Measurements from ENCODE around the gene RPLP2. TPM values are rescaled to one million over a fixed set of nuclear protein-coding genes. Genes with fewer than 3 reads are reported as not detected.

Gene RPLP2
- polyA plus RNA-seq, 1 donor (not counting 4 experiments of a cell fraction or from before 2014, with no cell fraction given) = 632 TPM

GRCh38 chr11:792873-793272, 16.9 kb upstream of the RPLP2 start:
- Histone ChIP-seq H3K9me3 (ENCODE audit: control insufficient read depth, low read depth, low read length) (no peaks in the 10 kb centered on the region), H3K79me2 (ENCODE audit: control insufficient read depth, insufficient read depth, low read length) (no peaks in the 10 kb centered on the region), H3K4me2 (ENCODE audit: control insufficient read depth, extremely low read depth, insufficient read depth, low read depth, low read length) (no peak overlapping the region), H4K20me1 (ENCODE audit: control insufficient read depth, extremely low read depth, insufficient read depth, low read length) (no peaks in the 10 kb centered on the region), H3K4me3 (ENCODE audit: control insufficient read depth in 2 of 3, extremely low read depth in 1 of 3, insufficient read depth in 2 of 3, low read depth in 1 of 3, low read length in 3 of 3) (no peak overlapping the region), H3K27me3 (ENCODE audit: control insufficient read depth, extremely low read depth, insufficient read depth, low read length) (peaks cover 8% of the 10 kb centered on the region), H3K36me3 (ENCODE audit: control insufficient read depth in 2 of 2, extremely low read depth in 1 of 2, insufficient read depth in 2 of 2, low read length in 2 of 2) (peaks cover 8 to 11% of the 10 kb centered on the region in 2 experiments), H3K27ac (ENCODE audit: control insufficient read depth, insufficient read depth, low read length) (no peak overlapping the region), H3K9ac (ENCODE audit: control insufficient read depth, extremely low read depth, insufficient read depth, low read length) (no peak overlapping the region), H3K4me1 (ENCODE audit: control insufficient read depth, extremely low read depth, insufficient read depth, low read length) (peaks cover 15% of the 10 kb centered on the region), H3K9me1 (ENCODE audit: control insufficient read depth, extremely low read depth, insufficient read depth, low read length) (no peaks in the 10 kb centered on the region), H2AFZ (ENCODE audit: control insufficient read depth, low read length) (no peak overlapping the region)
- TF ChIP-seq CTCF (optimal IDR thresholded peaks at IDR 0.05 in 1 of 3, IDR thresholded peaks at IDR 0.05 in 1 of 3, conservative IDR thresholded peaks at IDR 0.05 in 1 of 3; ENCODE audit: extremely low read depth in 1 of 3, insufficient read depth in 2 of 3, low read length in 3 of 3) = no peak
- TF ChIP-seq EZH2 (IDR thresholded peaks at IDR 0.05; ENCODE audit: low read length) = no peak
- dilution Hi-C loops (cut with MboI; ENCODE audit: extremely low pct_ligation_motif_present, low sequenced_read_pairs) = no loop called here
- DNase-seq (ENCODE audit: low read depth, low spot score) = no peak
- FAIRE-seq = no peak

GRCh38 chr11:793556-793955, 16.2 kb upstream of the RPLP2 start:
- H2AFZ ChIP-seq (ENCODE audit: control insufficient read depth, low read length) = no peak overlapping the region
- peaks cover 8% of the 10 kb centered on the region for H3K27me3 ChIP-seq (ENCODE audit: control insufficient read depth, extremely low read depth, insufficient read depth, low read length)
- no peak overlapping the region for H3K27ac ChIP-seq (ENCODE audit: control insufficient read depth, insufficient read depth, low read length)
- H4K20me1 ChIP-seq (ENCODE audit: control insufficient read depth, extremely low read depth, insufficient read depth, low read length) = no peaks in the 10 kb centered on the region
- H3K9me3 ChIP-seq (ENCODE audit: control insufficient read depth, low read depth, low read length) = no peaks in the 10 kb centered on the region
- dilution Hi-C loops (cut with MboI; ENCODE audit: extremely low pct_ligation_motif_present, low sequenced_read_pairs) = no loop called here
- TF ChIP-seq EZH2 (IDR thresholded peaks at IDR 0.05; ENCODE audit: low read length) (no peak), CTCF (optimal IDR thresholded peaks at IDR 0.05 in 1 of 3, IDR thresholded peaks at IDR 0.05 in 1 of 3, conservative IDR thresholded peaks at IDR 0.05 in 1 of 3; ENCODE audit: extremely low read depth in 1 of 3, insufficient read depth in 2 of 3, low read length in 3 of 3) (no peak)
- no peaks in the 10 kb centered on the region for H3K79me2 ChIP-seq (ENCODE audit: control insufficient read depth, insufficient read depth, low read length)
- H3K4me1 ChIP-seq (ENCODE audit: control insufficient read depth, extremely low read depth, insufficient read depth, low read length) = peaks cover 17% of the 10 kb centered on the region
- no peak overlapping the region for H3K9ac ChIP-seq (ENCODE audit: control insufficient read depth, extremely low read depth, insufficient read depth, low read length)
- peaks cover 8 to 11% of the 10 kb centered on the region in 2 experiments for H3K36me3 ChIP-seq (ENCODE audit: control insufficient read depth in 2 of 2, extremely low read depth in 1 of 2, insufficient read depth in 2 of 2, low read length in 2 of 2)
- no peak overlapping the region for H3K4me2 ChIP-seq (ENCODE audit: control insufficient read depth, extremely low read depth, insufficient read depth, low read depth, low read length)
- no peak overlapping the region for H3K4me3 ChIP-seq (ENCODE audit: control insufficient read depth in 2 of 3, extremely low read depth in 1 of 3, insufficient read depth in 2 of 3, low read depth in 1 of 3, low read length in 3 of 3)
- DNase-seq (ENCODE audit: low read depth, low spot score) = no peak
- no peaks in the 10 kb centered on the region for H3K9me1 ChIP-seq (ENCODE audit: control insufficient read depth, extremely low read depth, insufficient read depth, low read length)
- no peak for FAIRE-seq
